Ovary (tissue), 3 donors: Measurements from ENCODE around the gene CBX2.
"Not testable (repeated sequence)": the region's sequence is repeated elsewhere in the genome, so short reads cannot be mapped to it uniquely, and the experiment has no call there.

Experiments
- EP300 ChIP-seq: sonication (generic); formaldehyde crosslinking; IDR thresholded peaks from one replicate; pipeline ENCODE4 v1.6.1; 2017; ENCODE audit warnings: antibody characterized with exemption
- POLR2A ChIP-seq: fragments of 450-650 bp; IDR thresholded peaks from one replicate; pipeline ENCODE4 v1.6.1; 2017; ENCODE audit warnings: antibody characterized with exemption, mild to moderate bottlenecking, moderate library complexity
- TF ChIP-seq, protein P1 (sequence below), 3 donors: fragments of 450-650 bp in 2 of 3; fragments of 200-600 bp in 1 of 3; IDR thresholded peaks; one replicate each; pipeline versions ENCODE4 v1.5.1 to v1.8.0; 2016 to 2022; ENCODE audit warnings: antibody characterized with exemption in 3 of 3, mild to moderate bottlenecking in 1 of 3
- donor health status: DM: no; HTN: no; CAD: no.

DNA sequence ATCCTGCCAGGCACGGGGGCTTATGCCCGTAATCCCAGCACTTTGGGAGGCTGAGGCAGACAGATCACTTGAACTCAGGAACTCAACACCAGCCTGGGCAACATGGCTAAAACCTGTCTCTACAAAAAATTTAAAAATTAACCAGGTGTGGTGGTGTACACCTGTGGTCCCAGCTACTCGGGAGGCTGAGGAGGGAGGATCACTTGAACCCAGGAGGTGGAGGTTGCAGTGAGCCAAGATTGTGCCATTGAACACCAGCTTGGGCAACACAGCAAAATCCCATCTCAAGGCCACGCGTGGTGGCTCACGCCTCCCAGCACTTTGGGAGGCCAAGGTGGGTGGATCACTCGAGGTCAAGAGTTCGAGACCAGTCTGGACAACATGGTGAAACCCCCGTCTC lies 23.0 kb upstream of the CBX2 start:
- TF ChIP-seq POLR2A, EP300: not testable (repeated sequence)
- TF ChIP-seq, protein P1, sequence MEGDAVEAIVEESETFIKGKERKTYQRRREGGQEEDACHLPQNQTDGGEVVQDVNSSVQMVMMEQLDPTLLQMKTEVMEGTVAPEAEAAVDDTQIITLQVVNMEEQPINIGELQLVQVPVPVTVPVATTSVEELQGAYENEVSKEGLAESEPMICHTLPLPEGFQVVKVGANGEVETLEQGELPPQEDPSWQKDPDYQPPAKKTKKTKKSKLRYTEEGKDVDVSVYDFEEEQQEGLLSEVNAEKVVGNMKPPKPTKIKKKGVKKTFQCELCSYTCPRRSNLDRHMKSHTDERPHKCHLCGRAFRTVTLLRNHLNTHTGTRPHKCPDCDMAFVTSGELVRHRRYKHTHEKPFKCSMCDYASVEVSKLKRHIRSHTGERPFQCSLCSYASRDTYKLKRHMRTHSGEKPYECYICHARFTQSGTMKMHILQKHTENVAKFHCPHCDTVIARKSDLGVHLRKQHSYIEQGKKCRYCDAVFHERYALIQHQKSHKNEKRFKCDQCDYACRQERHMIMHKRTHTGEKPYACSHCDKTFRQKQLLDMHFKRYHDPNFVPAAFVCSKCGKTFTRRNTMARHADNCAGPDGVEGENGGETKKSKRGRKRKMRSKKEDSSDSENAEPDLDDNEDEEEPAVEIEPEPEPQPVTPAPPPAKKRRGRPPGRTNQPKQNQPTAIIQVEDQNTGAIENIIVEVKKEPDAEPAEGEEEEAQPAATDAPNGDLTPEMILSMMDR (IDR thresholded peaks at IDR 0.05), result not testable (repeated sequence)
